Endodermal cell (in vitro differentiated cells): ENCODE data around the gene FGD6. TPM values are rescaled to one million over a fixed set of nuclear protein-coding genes. Genes with fewer than 3 reads are reported as not detected.

Experiments used
- DNase-seq: peaks from one replicate; pipeline ENCODE4 v3.0.0-alpha.2; 2017
- H3K27ac ChIP-seq: 2 replicates; pipeline ENCODE4 v1.5.1; 2013; ENCODE audit warnings: mild to moderate bottlenecking, low read depth, low read length, moderate library complexity
- H3K27me3 ChIP-seq: 2 replicates; pipeline ENCODE4 v1.6.1; 2013; ENCODE audit warnings: mild to moderate bottlenecking, low read length, moderate library complexity; ENCODE audit not compliant: insufficient read depth, control insufficient read depth, poor library complexity, severe bottlenecking
- H3K36me3 ChIP-seq: 2 replicates; pipeline ENCODE4 v1.7.0; 2013; ENCODE audit warnings: mild to moderate bottlenecking, low read length, moderate library complexity; ENCODE audit not compliant: control insufficient read depth, insufficient read depth
- H3K4me1 ChIP-seq: one replicate; pipeline ENCODE4 v1.7.0; 2013; ENCODE audit warnings: low read length; ENCODE audit not compliant: control insufficient read depth, insufficient read depth
- H3K4me3 ChIP-seq: 2 replicates; pipeline ENCODE4 v1.5.1; 2013; ENCODE audit warnings: mild to moderate bottlenecking, low read length, moderate library complexity
- H3K9ac ChIP-seq: 2 replicates; pipeline ENCODE4 v1.6.1; 2013; ENCODE audit warnings: mild to moderate bottlenecking, low read length, moderate library complexity; ENCODE audit not compliant: poor library complexity, severe bottlenecking; ENCODE audit errors: extremely low read depth
- H3K9me3 ChIP-seq: 2 replicates; pipeline ENCODE4 v1.6.1; 2013; ENCODE audit warnings: mild to moderate bottlenecking, low read length, moderate library complexity; ENCODE audit not compliant: control insufficient read depth
- H3K27ac Mint-ChIP-seq: 2 replicates; pipeline ENCODE4 v1.8.0; 2020; ENCODE audit warnings: mixed read lengths
- H3K27me3 Mint-ChIP-seq: 2 replicates; pipeline ENCODE4 v1.8.0; 2021; ENCODE audit warnings: mild to moderate bottlenecking, mixed read lengths; ENCODE audit not compliant: insufficient read depth
- H3K36me3 Mint-ChIP-seq: 2 replicates; pipeline ENCODE4 v1.8.0; 2020; ENCODE audit warnings: low read depth, mixed read lengths
- H3K4me1 Mint-ChIP-seq: 2 replicates; pipeline ENCODE4 v1.8.0; 2020; ENCODE audit warnings: mixed read lengths
- H3K4me3 Mint-ChIP-seq: 2 replicates; pipeline ENCODE4 v1.8.0; 2020; ENCODE audit warnings: mild to moderate bottlenecking, moderate library complexity, mixed read lengths
- H3K9me3 Mint-ChIP-seq: 2 replicates; pipeline ENCODE4 v1.8.0; 2020; ENCODE audit warnings: mild to moderate bottlenecking, mixed read lengths
- WGBS, 2 experiments: methylation state at CpG; one replicate each; pipeline versions ENCODE4 v1.1.5 to v1.1.7; 2013; ENCODE audit warnings: missing lambda C conversion rate in 2 of 2, mixed read lengths in 1 of 2; ENCODE audit not compliant: insufficient coverage in 1 of 2, insufficient read length in 1 of 2; 5-methylcytosine and 5-hydroxymethylcytosine counted together
- total RNA-seq, 2 donors: library from RNA; stranded (reverse); fragmentation: NEBNext Ultra II Directional in 1 of 2; extraction: Animal tissue kit (Norgen Biotek cat#: 25700) in 1 of 2; gene quantifications; 2 replicates in 1 of 2; 3 replicates in 1 of 2; pipeline ENCODE4 v1.2.1, GENCODE V29; 2021
- TF ChIP-seq, protein P1 (sequence below): fragments of 200-600 bp; sonication (generic); conservative IDR thresholded peaks from 2 replicates; pipeline ENCODE4 v1.5.0; 2021; ENCODE audit warnings: antibody characterized with exemption, mild to moderate bottlenecking

FGD6 gene
- total RNA-seq, 2 donors from 2014 or later: 95.3 to 124 TPM

DNA sequence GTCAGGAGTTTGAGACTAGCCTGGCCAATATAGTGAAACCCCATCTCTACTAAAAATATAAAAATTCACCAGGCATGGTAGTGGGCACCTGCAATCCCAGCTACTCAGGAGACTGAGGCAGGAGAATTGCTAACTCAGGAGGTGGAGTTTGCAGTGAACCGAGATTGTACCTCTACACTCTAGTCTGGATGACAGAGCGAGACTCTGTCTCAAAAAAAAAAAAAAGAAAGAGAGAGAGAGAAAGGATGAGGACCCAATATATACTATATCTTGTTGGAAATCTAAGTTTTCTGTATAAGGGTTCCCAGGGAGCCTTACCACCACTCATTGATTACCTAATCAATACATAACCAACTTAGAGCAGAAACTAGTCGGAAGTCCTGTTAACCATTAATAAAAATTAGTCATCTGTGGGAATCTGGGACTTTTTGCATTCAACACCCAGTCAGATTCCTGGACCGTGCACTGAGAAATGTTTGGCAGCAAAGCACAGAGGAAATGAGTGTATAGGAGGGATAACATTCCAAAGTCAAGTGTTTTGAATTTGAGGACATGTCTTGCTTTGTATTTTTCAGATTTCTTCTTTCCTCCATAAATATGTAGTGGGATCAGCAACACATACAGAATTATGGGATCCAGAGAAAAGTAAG lies 99.0 kb downstream of the FGD6 start:
- H3K4me3 ChIP-seq: no peak overlapping the region
- H3K9ac ChIP-seq: no peak overlapping the region
- Mint-ChIP-seq H3K27ac (no peak overlapping the region), H3K9me3 (no peaks in the 10 kb centered on the region), H3K27me3 (no peaks in the 10 kb centered on the region), H3K4me3 (no peak overlapping the region), H3K36me3 (peaks cover 51% of the 10 kb centered on the region), H3K4me1 (peaks cover 5% of the 10 kb centered on the region)
- no peaks in the 10 kb centered on the region for H3K4me1 ChIP-seq
- TF ChIP-seq, protein P1, sequence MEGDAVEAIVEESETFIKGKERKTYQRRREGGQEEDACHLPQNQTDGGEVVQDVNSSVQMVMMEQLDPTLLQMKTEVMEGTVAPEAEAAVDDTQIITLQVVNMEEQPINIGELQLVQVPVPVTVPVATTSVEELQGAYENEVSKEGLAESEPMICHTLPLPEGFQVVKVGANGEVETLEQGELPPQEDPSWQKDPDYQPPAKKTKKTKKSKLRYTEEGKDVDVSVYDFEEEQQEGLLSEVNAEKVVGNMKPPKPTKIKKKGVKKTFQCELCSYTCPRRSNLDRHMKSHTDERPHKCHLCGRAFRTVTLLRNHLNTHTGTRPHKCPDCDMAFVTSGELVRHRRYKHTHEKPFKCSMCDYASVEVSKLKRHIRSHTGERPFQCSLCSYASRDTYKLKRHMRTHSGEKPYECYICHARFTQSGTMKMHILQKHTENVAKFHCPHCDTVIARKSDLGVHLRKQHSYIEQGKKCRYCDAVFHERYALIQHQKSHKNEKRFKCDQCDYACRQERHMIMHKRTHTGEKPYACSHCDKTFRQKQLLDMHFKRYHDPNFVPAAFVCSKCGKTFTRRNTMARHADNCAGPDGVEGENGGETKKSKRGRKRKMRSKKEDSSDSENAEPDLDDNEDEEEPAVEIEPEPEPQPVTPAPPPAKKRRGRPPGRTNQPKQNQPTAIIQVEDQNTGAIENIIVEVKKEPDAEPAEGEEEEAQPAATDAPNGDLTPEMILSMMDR: no peak
- peaks cover 63% of the 10 kb centered on the region for H3K36me3 ChIP-seq
- H3K9me3 ChIP-seq: no peaks in the 10 kb centered on the region
- WGBS, 2 experiments: 96% methylated on average over 3 of the region's 4 CpGs; no CpG with 5 or more reads in 1 of the 2 experiments
- no peak overlapping the region for H3K27ac ChIP-seq
- DNase-seq: no peak
- H3K27me3 ChIP-seq: no peaks in the 10 kb centered on the region

DNA sequence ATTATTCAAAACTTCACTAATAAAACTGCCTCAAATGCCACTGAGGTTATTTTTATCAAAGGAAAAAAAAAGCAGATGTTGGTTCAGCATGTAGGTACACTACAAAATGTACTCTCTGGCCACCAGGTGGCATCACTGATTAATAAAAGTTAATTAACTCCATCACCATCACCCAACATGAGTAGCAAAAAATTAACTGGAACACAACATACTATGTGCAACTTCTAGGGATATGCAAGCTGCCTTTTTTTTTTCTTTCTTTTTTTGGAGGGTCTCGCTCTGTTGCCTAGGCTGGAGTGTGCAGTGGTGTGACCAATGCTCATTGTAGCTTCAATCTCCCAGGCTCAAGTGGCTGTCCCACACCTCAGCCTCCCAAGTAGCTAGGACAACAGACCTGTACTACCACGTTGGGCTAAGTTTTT lies 100.1 kb downstream of the FGD6 start:
- WGBS, 2 experiments: 58 to 80% methylated on average over 2 of the region's 2 CpGs
- no peaks in the 10 kb centered on the region for H3K9me3 ChIP-seq
- H3K9ac ChIP-seq: no peak overlapping the region
- H3K27ac Mint-ChIP-seq: peak overlapping the region; percentile 31
- H3K4me3 Mint-ChIP-seq: no peak overlapping the region
- H3K4me1 Mint-ChIP-seq: peaks cover 5% of the 10 kb centered on the region
- H3K9me3 Mint-ChIP-seq: no peaks in the 10 kb centered on the region
- H3K27me3 Mint-ChIP-seq: no peaks in the 10 kb centered on the region
- peak; percentile 80 for DNase-seq
- H3K36me3 ChIP-seq: peaks cover 65% of the 10 kb centered on the region
- H3K36me3 Mint-ChIP-seq: peaks cover 53% of the 10 kb centered on the region
- TF ChIP-seq, protein P1: peak; percentile 86
- H3K27ac ChIP-seq: no peak overlapping the region
- H3K4me1 ChIP-seq: no peaks in the 10 kb centered on the region
- H3K27me3 ChIP-seq: no peaks in the 10 kb centered on the region
- H3K4me3 ChIP-seq: no peak overlapping the region

DNA sequence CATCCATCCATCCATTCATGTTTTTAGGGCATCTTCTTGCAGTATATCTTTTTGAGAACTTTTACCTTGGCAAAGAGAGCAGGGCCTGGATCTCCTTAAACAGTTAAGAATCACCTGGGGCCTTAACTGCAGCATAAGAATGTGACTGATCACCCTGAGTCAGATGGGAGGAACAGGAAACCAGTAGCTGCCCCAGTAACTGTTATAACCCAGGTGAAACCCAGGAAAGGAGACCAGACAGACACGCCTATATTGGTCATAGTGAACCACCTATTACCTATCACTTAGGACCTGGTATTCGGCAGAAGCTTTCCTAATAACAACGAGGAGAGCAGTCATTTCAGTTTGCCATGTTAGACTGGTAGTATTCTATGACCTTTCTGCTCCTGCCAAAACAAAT lies 100.5 kb downstream of the FGD6 start:
- 91 to 100% methylated on average over 1 to 3 of the region's 3 CpGs for WGBS, 2 experiments
- Histone ChIP-seq H3K9me3 (no peaks in the 10 kb centered on the region), H3K4me3 (no peak overlapping the region), H3K27ac (no peak overlapping the region), H3K9ac (no peak overlapping the region), H3K27me3 (no peaks in the 10 kb centered on the region), H3K36me3 (peaks cover 67% of the 10 kb centered on the region), H3K4me1 (no peaks in the 10 kb centered on the region)
- H3K27ac Mint-ChIP-seq: no peak overlapping the region
- H3K4me1 Mint-ChIP-seq: peaks cover 5% of the 10 kb centered on the region
- H3K4me3 Mint-ChIP-seq: no peak overlapping the region
- H3K36me3 Mint-ChIP-seq: peaks cover 54% of the 10 kb centered on the region
- TF ChIP-seq, protein P1: no peak
- H3K27me3 Mint-ChIP-seq: no peaks in the 10 kb centered on the region
- H3K9me3 Mint-ChIP-seq: no peaks in the 10 kb centered on the region
- peak; percentile 52 for DNase-seq
